ENCODE measurements around the gene JADE1. TPM values are rescaled to one million over a fixed set of nuclear protein-coding genes. Genes with fewer than 3 reads are reported as not detected.

Gene JADE1
- total RNA-seq, 2 experiments from 2014 or later: 30.5 to 31.6 TPM

DNA sequence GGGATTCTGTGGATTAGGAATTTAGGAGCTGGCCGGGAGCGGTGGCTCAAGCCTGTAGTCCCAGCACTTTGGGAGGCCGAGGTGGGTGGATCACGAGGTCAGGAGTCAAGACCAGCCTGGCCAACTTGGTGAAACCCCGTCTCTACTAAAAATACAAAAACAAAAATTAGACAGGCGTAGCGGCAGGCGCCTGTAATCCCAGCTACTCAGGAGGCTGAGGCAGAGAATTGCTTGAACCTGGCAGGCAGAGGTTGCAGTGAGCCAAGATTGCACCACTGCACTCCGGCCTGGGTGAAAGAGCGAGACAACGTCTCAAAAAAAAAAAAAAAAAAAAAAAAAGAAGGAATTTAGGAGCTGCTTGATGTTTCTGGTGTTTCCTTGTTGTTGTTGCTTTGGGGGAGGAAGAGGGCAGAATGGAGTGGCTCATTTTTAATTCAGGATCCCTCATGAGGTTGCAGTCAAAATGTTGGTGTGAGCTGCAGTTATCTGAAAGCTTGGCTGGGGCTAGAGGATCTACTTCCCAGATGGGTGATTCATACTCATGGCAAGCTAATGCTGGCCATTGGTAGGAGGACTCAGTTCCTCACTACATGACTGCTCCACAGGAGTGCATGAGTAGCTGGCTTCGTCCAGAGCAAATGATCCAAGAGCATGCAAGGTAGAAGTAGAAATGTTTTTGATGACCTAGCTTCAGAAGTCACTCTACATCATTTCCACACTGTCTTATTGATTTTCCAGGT lies 26.5 kb upstream of the JADE1 start:
- TF ChIP-seq, protein P1, sequence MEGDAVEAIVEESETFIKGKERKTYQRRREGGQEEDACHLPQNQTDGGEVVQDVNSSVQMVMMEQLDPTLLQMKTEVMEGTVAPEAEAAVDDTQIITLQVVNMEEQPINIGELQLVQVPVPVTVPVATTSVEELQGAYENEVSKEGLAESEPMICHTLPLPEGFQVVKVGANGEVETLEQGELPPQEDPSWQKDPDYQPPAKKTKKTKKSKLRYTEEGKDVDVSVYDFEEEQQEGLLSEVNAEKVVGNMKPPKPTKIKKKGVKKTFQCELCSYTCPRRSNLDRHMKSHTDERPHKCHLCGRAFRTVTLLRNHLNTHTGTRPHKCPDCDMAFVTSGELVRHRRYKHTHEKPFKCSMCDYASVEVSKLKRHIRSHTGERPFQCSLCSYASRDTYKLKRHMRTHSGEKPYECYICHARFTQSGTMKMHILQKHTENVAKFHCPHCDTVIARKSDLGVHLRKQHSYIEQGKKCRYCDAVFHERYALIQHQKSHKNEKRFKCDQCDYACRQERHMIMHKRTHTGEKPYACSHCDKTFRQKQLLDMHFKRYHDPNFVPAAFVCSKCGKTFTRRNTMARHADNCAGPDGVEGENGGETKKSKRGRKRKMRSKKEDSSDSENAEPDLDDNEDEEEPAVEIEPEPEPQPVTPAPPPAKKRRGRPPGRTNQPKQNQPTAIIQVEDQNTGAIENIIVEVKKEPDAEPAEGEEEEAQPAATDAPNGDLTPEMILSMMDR (IDR thresholded peaks at IDR 0.05): no peak
- intact Hi-C loops (cut with micrococcal nuclease): no loop called here
- ChIA-PET CTCF (interaction anchor here (0.8 to 1.4 kb wide), 3 partner anchors 44 to 427 kb away, joined by 3 read pairs; no protein-coding TSS in a partner anchor), POLR2A (interaction anchor here (0.9 kb wide), 1 partner anchor 85 kb away, joined by 3 read pairs; no protein-coding TSS in a partner anchor)
- Mint-ChIP-seq H3K4me3 (no peak overlapping the region), H3K27me3 (peaks cover 1% of the 10 kb centered on the region), H3K27ac (no peak overlapping the region), H3K36me3 (ENCODE audit: low read depth) (no peaks in the 10 kb centered on the region), H3K9me3 (no peaks in the 10 kb centered on the region), H3K4me1 (ENCODE audit: low read depth) (no peaks in the 10 kb centered on the region)
- DNase-seq (no peak), ATAC-seq (no peak)

DNA sequence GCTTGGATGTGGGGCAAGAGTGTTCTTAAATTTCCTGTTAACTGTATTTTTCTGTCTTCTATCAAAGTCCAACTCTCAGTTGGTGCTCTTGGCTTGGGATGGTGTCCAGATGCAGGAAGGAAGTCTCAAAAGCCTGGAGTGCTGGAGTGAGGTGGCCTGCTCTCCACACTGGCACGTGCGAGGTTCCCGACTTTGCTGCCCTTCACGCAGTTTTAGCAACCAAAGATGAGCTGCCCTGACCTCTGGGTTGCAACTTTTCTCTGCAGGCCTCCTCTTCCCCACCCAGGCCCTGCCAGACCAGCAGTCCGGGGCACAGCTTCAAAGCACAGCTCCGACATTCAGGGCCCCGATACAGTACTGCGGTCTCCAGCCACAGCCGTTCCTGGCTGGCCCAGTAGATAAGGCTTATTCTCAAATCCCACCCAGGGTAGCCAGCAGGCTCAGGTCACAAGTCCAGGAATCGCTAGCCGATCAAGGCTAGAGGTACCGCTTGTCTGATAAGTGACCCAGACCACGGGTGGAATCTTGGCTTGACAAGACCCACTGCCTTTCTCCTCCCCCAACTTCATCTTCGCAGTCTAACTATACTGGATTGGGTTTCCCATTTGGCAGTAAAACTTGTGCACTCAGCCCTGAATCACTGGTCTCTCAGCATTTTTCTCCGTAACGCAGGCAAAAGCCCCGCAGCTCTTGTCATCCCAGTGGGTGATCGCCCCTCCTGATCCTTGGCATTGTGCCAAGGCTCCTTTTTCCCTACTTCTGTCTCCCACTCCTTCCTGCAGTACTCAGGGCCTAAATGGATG lies 21.8 kb upstream of the JADE1 start:
- CTCF ChIA-PET: no interaction called here
- TF ChIP-seq, protein P1 (IDR thresholded peaks at IDR 0.05): no peak
- DNase-seq: no peak

DNA sequence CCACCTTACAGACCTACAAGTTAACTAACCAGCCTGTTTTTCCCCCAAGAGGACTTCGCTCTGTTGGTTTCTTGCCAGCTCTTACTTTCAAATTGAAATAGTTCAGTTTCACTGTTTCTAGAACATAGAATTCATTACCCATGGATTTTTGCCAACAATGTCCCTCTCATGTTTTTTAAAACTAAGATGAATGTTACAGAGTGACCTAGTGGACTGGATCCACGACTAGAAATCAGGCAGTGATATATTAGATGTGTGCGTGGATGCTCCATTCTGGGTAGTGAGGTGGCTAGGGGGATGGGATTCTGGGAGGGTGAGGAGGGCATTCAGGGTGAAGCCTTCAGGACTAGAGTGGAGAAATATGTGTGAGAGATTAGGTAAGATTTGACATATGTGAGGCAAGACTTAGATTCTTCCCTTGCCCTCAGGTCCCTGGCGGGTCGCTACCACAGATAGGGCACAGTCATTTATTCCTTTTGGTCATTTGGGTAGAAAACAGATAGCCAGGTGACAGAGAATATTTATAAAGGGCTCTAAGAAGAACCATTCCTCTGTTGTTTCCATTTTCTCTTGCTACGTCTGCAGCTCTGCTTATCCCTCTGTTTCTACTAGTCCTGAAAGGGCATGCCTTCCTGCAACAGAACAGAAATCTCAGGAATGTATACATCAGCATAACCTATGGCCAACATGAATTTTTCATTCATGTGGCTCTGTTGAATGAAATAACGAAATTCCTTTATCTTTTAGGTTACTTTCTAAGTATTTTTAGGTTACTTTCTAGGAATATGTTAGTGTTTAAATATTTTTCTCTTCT lies 15.4 kb upstream of the JADE1 start:
- H3K4me3 Mint-ChIP-seq: no peak overlapping the region
- no peak for ATAC-seq
- H3K4me1 Mint-ChIP-seq (ENCODE audit: low read depth): no peaks in the 10 kb centered on the region
- TF ChIP-seq, protein P1 (IDR thresholded peaks at IDR 0.05): no peak
- no peak overlapping the region for H3K27ac Mint-ChIP-seq
- CTCF ChIA-PET: no interaction called here
- DNase-seq: no peak
- no peaks in the 10 kb centered on the region for H3K27me3 Mint-ChIP-seq
- H3K36me3 Mint-ChIP-seq (ENCODE audit: low read depth): no peaks in the 10 kb centered on the region
- no peaks in the 10 kb centered on the region for H3K9me3 Mint-ChIP-seq
- POLR2A ChIA-PET: no interaction called here
- intact Hi-C loops (cut with micrococcal nuclease): no loop called here

More for the DNA sequence above, 21.8 kb upstream of the JADE1 start:
- POLR2A ChIA-PET: no interaction called here
- H3K27ac Mint-ChIP-seq: no peak overlapping the region
- H3K27me3 Mint-ChIP-seq: no peaks in the 10 kb centered on the region
- intact Hi-C loops (cut with micrococcal nuclease): no loop called here
- no peaks in the 10 kb centered on the region for H3K4me1 Mint-ChIP-seq (ENCODE audit: low read depth)
- no peak for ATAC-seq
- H3K9me3 Mint-ChIP-seq: no peaks in the 10 kb centered on the region
- H3K36me3 Mint-ChIP-seq (ENCODE audit: low read depth): no peaks in the 10 kb centered on the region
- H3K4me3 Mint-ChIP-seq: no peak overlapping the region

DNA sequence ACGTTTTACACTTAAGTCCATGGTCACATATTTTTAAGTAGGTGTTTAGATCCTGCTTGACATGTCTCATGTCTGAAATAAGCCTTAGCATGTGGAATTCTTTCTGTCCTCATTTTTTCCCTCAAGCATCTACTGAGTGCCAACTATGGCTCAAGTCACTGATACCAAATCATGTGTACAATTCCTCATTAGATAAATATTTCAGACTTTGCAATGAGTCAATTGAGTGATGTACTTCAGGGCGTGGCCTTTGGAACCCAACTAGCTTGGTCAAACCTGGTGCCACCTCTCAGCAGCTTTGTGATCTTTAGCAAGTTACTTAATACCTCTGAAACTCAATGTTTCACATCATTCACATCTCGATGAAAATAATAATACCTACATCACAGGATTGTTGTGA lies 12.6 kb upstream of the JADE1 start:
- no peaks in the 10 kb centered on the region for H3K9me3 Mint-ChIP-seq
- POLR2A ChIA-PET: interaction anchor here (0.6 kb wide), 1 partner anchor 187 kb away, joined by 3 read pairs; no protein-coding TSS in a partner anchor
- no peak for ATAC-seq

More for the DNA sequence above, 12.6 kb upstream of the JADE1 start:
- H3K27ac Mint-ChIP-seq: no peak overlapping the region
- DNase-seq: no peak
- H3K36me3 Mint-ChIP-seq (ENCODE audit: low read depth): no peaks in the 10 kb centered on the region
- CTCF ChIA-PET: interaction anchor here (1.2 to 1.6 kb wide), 2 partner anchors 12 to 223 kb away, joined by 3 to 4 read pairs; partner anchors contain the start of gene JADE1
- TF ChIP-seq, protein P1 (IDR thresholded peaks at IDR 0.05): no peak
- no peak overlapping the region for H3K4me3 Mint-ChIP-seq
- intact Hi-C loops (cut with micrococcal nuclease): no loop called here
- no peaks in the 10 kb centered on the region for H3K27me3 Mint-ChIP-seq
- no peaks in the 10 kb centered on the region for H3K4me1 Mint-ChIP-seq (ENCODE audit: low read depth)

All from activated CD8-positive, alpha-beta T cell treated with anti-CD3 and anti-CD28 coated beads for 36 hours (primary cell).